Mucosa of gallbladder (tissue), 1 donor: ENCODE data around the gene CD22. TPM values are rescaled to one million over a fixed set of nuclear protein-coding genes. Genes with fewer than 3 reads are reported as not detected.

Source experiments
- DNase-seq: peaks from one replicate; pipeline ENCODE4 v3.0.0-alpha.2; 2020; ENCODE audit warnings: low spot score
- total RNA-seq: library from RNA; stranded (reverse); gene quantifications from one replicate; pipeline ENCODE4 v1.2.1, GENCODE V29; 2021
- donor health status: DM: no; HTN: no; CAD: no.

CD22 gene
- total RNA-seq, 1 donor from 2014 or later = 4.2 TPM

GRCh38 chr19:35314031-35314430 lies 15.0 kb upstream of the CD22 start:
- DNase-seq = no peak

GRCh38 chr19:35314858-35315470 lies 14.0 kb upstream of the CD22 start:
- no peak for DNase-seq

GRCh38 chr19:35315883-35316282 lies 13.1 kb upstream of the CD22 start:
- no peak for DNase-seq

DNA sequence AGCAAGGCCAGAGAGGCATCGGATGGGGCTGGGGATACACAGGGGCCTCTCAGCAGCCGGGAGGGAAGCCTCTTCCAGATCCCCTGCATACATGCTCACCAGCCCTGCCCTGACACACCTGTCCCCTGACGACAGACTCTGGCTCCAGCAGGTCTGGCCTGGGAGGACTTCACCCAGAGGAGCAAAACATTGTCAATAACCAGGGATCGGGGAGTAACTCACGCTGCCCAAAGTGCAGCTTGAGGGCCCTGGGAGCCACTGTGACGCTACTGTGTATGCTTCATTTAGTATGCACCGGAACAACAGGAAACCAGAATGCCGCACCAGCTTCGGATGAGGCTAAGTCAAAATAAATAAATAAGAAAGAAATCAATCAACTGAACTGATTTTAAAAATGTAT lies 12.4 kb upstream of the CD22 start:
- DNase-seq = no peak

DNA sequence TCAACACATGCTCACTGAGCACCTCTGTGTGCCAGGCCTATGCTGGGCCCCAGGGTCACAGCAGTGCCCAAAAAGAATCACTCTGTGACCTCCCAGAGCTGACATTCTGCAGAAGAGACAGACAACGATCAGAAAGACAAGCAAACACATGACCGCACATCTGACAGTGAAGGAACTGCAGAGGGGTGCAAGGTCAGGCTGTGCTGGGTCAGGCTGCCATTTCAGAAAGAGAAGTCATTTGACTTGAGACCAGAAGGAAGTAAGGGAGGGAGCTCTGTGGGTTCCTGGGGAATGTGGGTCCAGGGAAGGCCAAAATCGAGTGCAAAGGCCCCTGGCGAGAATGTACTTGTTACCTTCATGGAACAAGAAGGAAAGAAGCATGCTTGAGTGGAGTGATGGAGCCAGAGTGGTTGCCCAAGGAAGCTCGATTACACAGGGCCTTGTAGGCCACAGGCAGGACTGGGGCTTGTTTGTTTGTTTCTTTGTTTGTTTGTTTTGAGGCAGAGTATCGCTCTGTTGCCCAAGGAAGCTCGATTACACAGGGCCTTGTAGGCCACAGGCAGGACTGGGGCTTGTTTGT lies 11.4 kb upstream of the CD22 start:
- no peak for DNase-seq

DNA sequence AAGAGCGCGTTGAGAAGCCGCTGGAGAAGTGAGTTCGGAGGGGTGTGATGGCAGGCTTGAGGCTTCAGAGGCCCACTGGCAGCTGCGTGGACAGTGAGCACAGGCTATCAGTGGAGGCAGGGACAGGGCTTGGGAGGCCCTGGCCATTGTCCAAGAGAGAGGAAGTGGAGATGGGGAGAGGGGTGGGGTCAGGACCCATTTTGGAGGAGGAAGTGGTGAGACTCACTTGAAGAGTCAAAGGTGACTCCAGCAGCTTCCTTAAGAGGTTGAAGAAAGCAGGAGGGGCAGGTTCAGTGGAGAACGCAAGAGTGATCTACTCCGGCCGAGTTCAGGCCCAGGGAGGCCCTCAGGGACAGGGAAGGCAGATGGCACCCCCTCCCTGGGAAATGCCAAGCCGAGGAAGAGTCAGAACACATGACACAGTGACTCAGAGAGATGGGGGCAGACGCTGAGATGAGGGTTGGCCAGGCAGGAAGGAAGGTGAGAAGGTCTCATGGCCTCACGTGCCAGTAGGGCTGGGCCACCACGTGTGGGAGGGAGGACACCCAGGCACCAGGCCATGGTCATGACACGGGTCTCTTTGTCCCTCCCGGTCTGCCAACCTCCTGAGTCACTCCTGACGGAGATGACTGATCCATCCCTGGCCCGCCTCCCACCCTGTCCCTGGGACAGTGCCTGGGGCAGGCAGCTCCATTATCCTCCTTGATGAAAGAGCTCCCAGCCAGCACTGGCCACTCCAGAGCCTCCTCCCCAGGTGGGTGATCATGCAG lies 10.1 kb upstream of the CD22 start:
- peak; percentile 74 for DNase-seq

- DNase-seq = no peak
These were observed 8.8 kb upstream of the CD22 start for GRCh38 chr19:35320065-35320713.

- DNase-seq = no peak
These were observed 7.7 kb upstream of the CD22 start for GRCh38 chr19:35321291-35321690.

GRCh38 chr19:35322014-35322413 lies 7.0 kb upstream of the CD22 start:
- no peak for DNase-seq

DNA sequence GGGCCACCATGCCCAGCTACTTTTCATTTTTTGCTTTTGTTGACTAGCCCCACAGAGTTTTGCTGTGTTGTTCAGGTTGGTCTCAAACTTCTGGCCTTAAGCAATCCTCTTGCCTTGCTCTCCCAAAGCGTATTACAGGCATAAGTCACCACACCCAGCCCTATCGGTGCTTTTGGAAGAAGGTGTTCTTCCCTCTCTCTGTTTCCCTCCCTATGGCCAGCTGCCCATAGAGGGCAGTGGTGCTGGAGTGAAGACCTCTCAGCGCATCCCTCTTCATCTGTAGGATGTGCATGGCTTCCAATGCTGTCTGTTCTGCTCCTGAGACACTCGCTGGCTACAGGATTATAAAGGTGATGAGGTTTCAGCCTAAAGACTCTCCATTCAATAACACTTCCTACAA lies 1.3 kb upstream of the CD22 start:
- DNase-seq = no peak

- DNase-seq = no peak
These were observed 336 bp downstream of the CD22 start for GRCh38 chr19:35329323-35329722.

DNA sequence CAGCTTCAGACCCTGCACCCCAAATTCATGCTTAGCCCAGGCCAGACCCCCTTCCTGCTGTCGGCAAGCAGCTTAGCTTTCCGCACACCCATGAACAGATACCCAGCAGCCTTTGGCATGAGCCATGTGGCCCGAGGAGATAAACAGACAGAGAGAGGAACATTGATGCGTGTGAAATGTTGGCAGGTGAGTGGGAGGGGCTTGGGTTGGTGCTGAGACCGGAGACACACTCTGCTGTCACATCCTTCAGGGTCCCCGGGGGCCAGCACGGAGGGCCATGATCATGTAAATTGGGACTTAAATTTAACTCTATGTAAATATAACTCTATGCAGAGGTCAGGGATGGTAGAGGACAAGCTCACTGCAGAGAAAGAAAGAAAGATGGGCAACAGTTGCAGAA lies 1.5 kb downstream of the CD22 start:
- DNase-seq = no peak

- DNase-seq = no peak
These were observed 2.7 kb downstream of the CD22 start for GRCh38 chr19:35331551-35332214.

- no peak for DNase-seq
These were observed 3.8 kb downstream of the CD22 start for GRCh38 chr19:35332817-35333216.

DNA sequence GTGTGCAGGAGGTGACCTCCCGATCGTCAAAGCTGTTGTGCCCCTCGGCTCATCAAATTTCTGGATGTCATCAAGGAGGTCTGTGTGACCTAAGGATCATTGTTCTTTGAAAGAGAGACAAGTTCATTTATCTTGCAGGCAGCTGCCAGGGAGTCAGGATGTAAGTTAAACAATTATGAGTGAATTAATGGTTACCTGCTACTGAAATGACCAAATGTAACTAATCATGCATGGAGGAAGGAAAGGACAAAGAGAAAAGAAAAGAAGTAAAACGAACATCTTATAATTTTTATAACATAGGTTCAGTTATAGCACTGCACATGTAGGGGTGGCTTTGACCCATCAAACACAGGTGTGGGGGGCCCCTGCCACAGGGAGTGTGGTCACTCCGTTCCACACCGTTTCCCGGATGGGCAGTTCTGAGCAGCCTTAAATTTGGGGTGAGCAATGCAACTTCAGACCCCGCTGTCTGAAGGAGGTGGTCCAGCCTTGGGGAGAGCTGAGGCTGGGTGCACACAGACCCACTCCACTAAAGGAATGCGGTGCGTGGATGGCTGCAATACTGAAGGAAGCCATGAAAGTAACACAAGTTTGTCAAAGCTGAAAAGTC lies 5.3 kb downstream of the CD22 start:
- no peak for DNase-seq

GRCh38 chr19:35336166-35336955 lies 7.4 kb downstream of the CD22 start:
- no peak for DNase-seq

GRCh38 chr19:35337097-35337983 lies 8.4 kb downstream of the CD22 start:
- DNase-seq = no peak

DNA sequence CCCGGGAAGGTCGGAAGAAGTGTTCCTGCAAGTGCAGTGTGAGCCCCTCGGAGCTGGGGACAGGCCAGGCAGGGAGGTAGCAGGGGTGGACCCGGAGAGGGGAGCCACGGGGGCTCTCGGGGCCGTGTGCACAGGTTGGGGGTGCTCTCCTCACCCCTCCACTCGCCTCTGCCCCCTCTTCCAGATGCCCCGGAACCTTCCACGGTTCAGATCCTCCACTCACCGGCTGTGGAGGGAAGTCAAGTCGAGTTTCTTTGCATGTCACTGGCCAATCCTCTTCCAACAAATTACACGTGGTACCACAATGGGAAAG lies 9.0 kb downstream of the CD22 start:
- no peak for DNase-seq

DNA sequence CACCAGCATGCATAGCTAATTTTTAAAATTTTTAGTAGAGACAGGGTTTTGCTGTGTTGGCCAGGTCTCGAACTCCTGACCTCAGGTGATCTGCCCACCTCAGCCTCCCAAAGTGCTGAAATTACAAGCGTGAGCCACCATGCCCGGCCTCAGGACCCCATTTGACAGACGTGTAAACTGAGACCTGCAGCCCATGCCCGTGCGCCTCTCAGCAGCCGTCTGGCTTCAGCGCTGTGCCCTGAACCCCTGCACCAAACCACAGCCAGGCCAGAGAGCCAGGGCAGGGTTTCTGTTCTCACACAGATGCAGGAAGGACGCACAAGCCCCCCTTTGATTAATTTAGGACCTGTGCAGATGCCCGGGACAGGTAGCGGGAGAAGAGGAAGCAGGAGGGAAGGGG lies 11.4 kb downstream of the CD22 start:
- no peak for DNase-seq

GRCh38 chr19:35341006-35341405 lies 12.0 kb downstream of the CD22 start:
- DNase-seq = no peak
